Erythroblast (primary cell): ENCODE results near the gene PTPN13.

ENCODE experiments used
- GATA1 ChIP-seq: IDR thresholded peaks from 2 replicates; pipeline ENCODE4 v1.6.1; 2011; ENCODE audit warnings: low read depth, mild to moderate bottlenecking, control low read depth, low read length, moderate library complexity
- POLR2A ChIP-seq: IDR thresholded peaks from 2 replicates; pipeline ENCODE4 v1.6.1; 2011; ENCODE audit warnings: mild to moderate bottlenecking, low read length

- TF ChIP-seq POLR2A: no peak
- TF ChIP-seq GATA1: no peak
These were observed 222.6 kb downstream of the PTPN13 start for GRCh38 chr4:86816501-86817273.
